Neural cell (in vitro differentiated cells): ENCODE results near the gene TFDP2.

Experiments used
- POLR2AphosphoS5 ChIP-seq: IDR thresholded peaks from 2 replicates; pipeline ENCODE4 v1.6.1; 2012
- RAD21 ChIP-seq: fragments of 450-650 bp; conservative IDR thresholded peaks from 2 replicates; pipeline ENCODE4 v1.6.1; 2014; ENCODE audit warnings: antibody characterized with exemption, mild to moderate bottlenecking, moderate library complexity
- TAF1 ChIP-seq: IDR thresholded peaks from 2 replicates; pipeline ENCODE4 v1.6.1; 2012; ENCODE audit warnings: low read depth
- TF ChIP-seq, protein P1 (sequence below): fragments of 450-650 bp; IDR thresholded peaks from 2 replicates; pipeline ENCODE4 v1.5.1; 2014; ENCODE audit warnings: antibody characterized with exemption, mild to moderate bottlenecking, moderate library complexity; ENCODE audit not compliant: poor library complexity, severe bottlenecking

- TF ChIP-seq, protein P1, sequence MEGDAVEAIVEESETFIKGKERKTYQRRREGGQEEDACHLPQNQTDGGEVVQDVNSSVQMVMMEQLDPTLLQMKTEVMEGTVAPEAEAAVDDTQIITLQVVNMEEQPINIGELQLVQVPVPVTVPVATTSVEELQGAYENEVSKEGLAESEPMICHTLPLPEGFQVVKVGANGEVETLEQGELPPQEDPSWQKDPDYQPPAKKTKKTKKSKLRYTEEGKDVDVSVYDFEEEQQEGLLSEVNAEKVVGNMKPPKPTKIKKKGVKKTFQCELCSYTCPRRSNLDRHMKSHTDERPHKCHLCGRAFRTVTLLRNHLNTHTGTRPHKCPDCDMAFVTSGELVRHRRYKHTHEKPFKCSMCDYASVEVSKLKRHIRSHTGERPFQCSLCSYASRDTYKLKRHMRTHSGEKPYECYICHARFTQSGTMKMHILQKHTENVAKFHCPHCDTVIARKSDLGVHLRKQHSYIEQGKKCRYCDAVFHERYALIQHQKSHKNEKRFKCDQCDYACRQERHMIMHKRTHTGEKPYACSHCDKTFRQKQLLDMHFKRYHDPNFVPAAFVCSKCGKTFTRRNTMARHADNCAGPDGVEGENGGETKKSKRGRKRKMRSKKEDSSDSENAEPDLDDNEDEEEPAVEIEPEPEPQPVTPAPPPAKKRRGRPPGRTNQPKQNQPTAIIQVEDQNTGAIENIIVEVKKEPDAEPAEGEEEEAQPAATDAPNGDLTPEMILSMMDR = no peak
- TF ChIP-seq POLR2AphosphoS5 (no peak), RAD21 (no peak), TAF1 (no peak)
Measured at GRCh38 chr3:141949399-141949798, 199.9 kb downstream of the TFDP2 start.
